CD4-positive, alpha-beta T cell treated with Interleukin-12 subunit alpha and Interleukin-12 subunit beta, for 1 hour (primary cell): ENCODE data around the gene RAET1L.
"Not testable (repeated sequence)": the region's sequence is repeated elsewhere in the genome, so short reads cannot be mapped to it uniquely, and the experiment has no call there.

Source experiments
- DNase-seq: peaks from one replicate; pipeline ENCODE4 v3.0.0-alpha.2; 2020

The RAET1L gene

DNA sequence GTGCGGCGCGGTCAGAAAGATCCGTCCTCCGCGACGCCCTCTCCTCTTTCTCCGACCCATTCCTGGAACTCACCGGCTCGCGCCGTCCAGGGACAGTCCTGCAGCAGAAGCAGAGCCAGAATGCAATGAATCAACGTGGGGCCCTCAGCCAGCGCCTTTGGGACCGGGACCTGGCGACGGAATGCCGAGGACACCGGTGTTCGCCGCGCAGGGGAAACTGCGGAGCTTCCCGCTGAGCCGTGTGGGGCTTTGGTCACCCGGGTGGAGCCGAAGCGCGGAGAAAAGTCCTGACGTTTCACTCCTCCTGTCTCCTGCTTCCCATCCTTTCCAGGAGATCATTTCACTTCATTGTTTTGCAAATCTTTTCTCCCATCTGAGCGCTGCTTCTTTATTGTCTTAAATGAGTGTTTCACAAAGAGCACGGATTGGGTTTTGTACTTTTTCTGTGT lies 35.1 kb downstream of the RAET1L start:
- DNase-seq = no peak

DNA sequence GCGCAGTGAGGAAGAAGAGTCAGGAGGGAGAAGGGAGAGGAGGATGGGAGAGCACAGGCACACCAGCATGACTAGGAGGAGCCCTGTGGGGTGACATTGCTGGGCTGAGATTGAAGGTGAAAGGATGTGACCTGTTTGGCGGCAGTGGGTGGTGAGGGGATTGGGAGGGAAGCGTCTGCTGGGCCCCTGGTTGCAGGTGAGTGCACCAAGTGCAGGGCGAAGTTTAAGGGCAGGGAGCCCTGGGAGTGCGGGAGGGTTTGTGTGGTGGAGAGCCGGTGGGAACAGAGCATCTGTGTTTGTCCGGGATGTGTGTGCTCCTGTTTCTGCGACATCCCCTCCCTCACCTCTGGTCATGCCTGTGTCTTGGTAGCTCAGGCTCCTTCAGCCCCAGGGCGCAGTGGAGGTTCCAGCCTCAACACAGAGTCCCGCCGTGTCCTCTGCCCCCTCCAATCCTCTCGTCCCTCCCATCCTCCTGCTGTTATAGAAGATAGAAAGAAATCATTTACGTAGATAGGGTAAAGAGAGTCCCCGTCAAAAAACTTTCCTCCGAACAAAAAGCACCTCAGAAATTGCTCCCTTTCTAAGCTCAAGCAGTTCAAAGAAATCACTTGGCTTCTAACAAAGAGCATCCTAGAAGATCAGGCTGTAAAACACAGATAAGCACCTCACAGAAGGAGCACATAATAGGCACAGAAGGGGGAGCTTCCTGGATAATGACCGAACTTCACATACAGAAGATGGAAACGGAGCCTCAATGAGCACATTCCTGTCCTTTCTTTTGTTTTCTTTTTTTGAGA lies 36.6 kb downstream of the RAET1L start:
- no peak for DNase-seq

DNA sequence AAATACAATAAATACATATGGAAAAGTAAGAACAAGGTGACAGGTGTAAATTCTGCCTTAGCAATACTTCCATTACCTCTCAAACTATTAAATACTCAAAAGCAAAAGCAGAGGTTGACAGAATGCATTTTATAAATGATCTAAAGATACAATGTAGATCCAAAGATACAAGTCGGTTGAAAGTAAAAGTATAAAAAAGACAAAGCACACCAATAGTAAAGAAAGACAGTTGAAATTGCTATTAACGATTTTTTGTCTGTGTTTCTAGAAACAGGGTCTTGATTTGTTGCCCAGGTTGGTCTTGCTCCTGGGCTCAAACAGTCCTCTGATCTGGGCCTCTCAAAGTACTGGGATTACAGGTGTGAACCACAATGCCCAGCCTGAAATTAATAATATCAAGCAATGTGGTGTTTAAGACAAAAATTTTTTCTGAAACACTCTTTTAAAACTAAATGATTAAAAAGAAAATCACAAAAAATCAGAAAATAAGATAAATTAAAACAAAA lies 37.7 kb downstream of the RAET1L start:
- DNase-seq = no peak

DNA sequence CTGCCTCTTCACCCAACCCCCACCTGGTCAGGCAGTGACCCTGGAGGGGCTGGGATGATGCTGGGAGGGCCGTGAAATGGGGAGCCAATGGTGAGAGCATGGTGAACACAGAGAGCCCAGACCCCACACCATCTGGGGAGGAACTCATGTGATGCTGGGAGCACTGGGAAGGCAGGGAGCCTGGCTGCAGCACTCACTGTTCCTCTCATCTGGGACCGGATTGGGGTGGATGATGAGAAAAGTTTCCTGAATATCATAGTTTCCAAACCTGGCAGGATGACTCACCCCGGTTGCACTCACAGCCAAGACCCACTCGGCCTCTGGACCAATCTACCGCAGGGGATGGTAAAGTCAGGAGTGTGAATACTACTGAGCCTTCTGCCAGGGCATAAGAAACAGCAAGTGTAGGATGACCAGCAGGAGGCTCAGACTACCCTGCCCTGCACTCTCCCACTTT lies 39.8 kb downstream of the RAET1L start:
- no peak for DNase-seq

DNA sequence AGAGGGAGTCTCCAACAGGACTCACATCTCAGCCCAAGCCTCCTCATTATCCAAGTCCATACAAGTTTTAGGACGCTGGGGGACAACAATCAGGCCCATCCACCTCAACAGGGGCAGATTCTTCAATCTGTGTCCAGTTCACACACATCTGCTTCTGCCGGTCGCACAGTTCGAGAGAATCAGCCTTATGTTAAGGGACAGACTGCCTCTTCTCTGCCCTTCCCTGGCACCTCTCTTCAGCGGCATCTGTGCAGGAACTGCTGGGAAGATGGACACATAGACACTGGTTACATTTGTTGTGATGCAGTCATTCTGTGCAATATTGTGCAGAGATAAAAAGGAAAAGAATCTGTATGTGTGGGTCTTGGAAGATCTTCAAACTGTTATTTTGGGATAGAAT lies 40.6 kb downstream of the RAET1L start:
- no peak for DNase-seq

DNA sequence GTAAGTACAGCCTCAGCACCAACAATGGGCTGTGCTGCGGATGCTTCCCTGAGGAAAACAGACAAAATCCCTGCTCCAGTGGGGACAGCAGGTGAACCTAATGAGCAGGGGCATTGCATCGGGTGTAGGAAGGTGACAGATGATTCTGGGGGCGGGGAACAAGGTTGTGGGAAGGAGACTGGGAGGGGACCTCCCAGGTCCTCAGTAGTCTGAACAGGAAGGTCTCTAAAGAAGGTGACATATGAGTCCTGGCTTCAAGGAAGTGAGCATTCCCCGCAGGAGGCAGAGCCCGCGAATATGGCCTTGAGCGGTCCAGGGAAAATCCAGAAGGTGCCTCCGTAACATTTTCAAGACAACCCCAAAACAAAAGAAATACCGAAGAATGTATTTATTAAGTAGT lies 42.2 kb downstream of the RAET1L start:
- no peak for DNase-seq

DNA sequence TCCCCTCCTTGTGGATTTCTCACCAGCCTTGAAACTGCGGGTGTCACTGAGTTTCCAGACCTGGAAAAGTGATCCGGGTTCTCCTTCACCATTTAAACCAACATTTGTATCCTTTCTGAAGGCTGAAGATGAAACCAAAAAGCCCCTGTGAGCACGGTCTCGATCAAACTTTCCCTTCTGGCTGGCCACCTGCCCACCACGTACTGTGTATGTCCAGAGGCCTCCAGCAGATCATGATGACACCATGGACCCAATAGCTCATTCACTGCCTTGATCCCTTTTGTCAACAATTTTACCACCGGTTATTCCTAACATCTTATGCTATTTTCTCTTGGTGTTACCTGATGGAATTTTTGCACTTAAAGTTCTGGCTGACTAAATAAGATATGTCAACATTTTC lies 46.0 kb downstream of the RAET1L start:
- no peak for DNase-seq

DNA sequence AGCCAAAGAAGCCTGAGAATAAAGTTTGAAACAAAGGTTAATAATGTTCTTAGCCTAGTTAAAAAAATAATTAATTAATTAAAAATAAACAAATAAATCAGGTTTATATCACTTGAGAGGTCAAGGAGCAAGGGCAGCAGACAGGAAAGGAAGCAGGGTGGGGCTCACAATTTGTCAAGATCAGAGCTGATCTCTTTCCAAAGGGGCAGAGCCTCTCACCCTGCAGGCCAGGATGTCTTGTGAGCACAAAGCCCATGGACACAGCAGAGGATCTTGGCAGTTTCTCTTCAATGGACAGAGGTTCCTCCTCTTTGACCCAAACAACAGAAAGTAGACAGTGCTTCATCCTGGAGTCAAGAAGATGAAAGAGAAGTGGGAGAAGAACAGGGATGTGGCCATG lies 46.7 kb downstream of the RAET1L start:
- no peak for DNase-seq

DNA sequence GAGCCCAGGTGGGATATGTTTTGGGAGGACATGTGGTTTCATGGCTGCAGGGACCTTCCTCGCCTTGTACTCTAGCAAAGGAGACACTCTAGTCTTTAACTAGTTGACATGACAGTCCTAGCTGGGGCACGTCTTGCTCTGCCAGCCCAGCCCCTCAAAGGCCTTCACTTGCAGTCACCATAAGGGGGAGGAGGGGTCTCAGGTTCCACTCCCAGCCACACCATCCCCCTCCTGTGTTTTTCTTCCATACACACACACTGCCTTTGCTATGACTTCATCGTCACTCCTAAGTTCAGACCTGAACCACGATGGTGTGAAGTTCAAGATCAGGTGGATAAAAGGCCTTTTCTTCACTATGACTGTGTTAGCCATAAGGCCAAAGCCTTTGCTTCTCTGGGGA lies 48.1 kb downstream of the RAET1L start:
- no peak for DNase-seq

DNA sequence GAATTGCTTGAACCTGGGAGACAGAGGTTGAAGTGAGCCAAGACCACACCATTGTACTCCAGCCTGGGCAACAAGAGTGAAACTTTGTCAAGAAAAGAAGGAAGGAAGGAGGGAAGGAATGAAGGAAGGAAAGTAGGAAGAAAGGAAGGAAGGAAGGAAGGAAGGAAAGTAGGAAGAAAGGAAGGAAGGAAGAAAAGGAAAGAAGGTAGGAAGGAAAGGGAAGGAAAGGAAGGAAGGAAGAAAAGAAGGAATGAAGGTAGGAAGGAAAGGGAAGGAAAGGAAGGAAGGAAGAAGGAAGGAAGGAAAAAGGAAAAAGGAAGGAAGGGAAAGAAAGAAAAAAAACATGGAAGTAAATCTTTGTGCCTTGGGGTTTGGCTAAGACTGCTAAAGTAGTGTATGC lies 49.9 kb downstream of the RAET1L start:
- no peak for DNase-seq

DNA sequence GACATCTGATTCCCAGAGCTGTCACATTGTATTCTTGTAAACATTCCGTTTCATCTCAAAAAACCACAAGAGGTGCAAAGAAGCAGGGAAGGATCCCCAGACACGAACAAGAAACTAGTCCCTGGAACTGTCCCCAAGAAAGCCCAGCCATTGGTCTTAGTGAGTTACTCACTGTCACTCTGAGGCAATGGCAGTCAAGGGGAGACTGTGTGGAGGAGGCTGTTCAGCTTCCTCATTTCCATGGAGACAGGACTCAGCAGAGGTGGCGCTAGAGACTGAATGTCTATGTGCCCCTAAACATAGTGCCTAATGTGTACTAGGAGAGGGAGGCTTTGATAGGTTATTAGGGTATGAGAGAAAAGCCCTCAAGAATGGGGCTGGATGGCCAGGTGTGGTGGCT lies 50.5 kb downstream of the RAET1L start:
- DNase-seq = no peak

DNA sequence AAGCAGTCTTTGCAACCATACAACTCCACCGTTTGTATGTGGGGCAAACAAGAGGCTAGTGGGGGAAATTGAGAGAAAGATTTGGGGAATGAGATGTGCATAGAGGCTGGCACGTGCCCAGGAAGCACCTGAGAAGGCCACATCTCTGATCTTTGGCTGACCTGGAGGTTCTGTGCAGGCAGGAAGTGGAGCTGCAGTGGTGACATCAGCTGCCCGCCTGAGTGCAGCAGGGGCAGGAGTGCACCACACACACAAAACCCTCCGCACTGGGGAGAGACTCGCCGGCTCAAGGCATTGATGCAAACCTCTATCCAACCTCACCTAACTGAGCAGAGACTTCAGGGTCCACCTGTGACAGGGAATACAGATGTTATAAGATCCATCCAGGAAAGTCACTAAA lies 50.9 kb downstream of the RAET1L start:
- not testable (repeated sequence) for DNase-seq

DNA sequence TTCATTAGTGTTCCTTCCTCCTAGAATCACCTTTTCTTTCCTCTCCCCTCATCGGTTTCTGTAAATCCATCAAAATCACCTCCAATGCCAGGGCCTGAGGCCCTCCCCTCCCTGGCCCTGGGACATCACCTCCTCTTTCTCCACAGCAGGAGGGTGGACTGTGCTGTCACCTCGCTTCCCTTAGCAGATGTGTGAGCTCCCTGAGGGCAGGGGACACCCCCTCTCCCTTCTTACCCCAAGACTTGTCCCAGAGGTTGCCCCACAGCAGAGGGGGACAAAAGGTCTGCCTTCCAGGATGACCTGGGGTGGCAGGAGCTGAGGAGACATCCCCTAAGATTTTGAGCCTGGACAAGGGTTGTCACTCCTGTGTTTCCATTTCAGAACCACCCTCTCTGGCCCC lies 55.7 kb downstream of the RAET1L start:
- no peak for DNase-seq

DNA sequence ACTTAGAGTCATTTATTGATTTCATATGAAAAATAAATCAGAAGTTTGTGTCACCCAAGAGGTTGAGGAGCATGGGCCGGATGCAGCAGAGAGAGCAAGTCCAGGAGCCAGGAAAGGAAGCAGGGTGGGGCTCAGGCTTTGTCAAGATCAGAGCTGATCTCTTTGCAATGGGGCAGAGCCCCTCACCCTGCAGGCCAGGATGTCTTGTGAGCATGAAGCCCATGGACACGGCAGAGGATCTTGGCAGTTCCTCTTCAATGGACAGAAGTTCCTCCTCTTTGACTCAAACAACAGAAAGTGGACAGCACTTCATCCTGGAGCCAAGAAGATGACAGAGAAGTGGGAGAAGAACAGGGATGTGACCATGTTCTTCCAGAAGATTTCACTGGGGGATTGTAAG lies 56.4 kb downstream of the RAET1L start:
- DNase-seq = not testable (repeated sequence)
